ENCODE data around the gene ACAD8.

GRCh38 chr11:134248910-134249480 lies 4.4 kb upstream of the ACAD8 start:
- no peak for TF ChIP-seq POLR2A (IDR thresholded peaks at IDR 0.05; ENCODE audit: low read depth, low read length)
- no peak for TF ChIP-seq TAF1 (IDR thresholded peaks at IDR 0.05; ENCODE audit: borderline replicate concordance, low read depth, low read length)
